NCI-H146 (cell line): ENCODE measurements around the gene ATP6AP1.

Source experiments
- DNase-seq: peaks from one replicate; lab custom pipeline; 2025; lab: John Stamatoyannopoulos, UW

Gene ATP6AP1

DNA sequence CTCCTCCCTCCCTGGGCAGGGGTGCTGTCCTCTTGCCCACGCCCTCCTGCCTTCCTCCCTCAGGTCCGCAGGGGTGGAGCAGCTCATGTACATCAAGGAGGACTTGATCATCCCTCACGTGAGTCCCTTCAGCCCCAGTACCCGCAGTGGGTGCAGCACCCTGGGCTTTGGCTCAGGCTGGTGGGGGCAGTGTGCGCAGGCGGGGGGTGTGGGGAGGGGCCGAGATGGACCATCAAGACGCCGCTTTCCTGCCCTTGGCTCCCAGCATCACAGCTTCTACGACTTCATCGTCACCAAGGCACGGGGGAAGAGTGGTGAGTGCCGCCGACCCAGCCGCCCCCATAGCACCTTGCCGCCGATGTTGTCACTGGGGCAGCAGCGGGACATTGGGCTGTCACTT, 21.1 kb downstream of the ATP6AP1 start:
- no peak for DNase-seq

- no peak for DNase-seq
These were observed 21.8 kb downstream of the ATP6AP1 start for GRCh38 chrX:154450312-154450711.

DNA sequence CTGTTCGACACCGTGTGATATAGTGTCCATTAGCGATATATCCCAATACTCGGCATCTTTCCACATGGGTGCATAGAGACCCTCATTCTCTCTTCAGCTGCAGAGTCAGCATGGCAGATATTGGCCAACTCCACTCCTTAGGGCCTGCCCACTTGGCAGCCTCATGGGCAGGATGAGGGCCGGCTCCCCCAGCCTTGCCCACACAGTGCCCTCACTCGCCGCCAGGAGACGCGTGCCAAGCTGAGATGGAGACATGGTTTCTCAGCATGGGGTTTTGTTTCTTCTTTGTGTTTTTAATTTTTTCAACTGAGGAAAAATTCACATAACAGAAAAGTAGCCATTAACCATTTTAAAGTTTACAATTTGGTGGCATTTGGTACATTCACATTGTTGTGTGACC, 24.3 kb downstream of the ATP6AP1 start:
- DNase-seq: no peak

GRCh38 chrX:154457491-154458115, 29.1 kb downstream of the ATP6AP1 start:
- DNase-seq: peak; percentile 76

GRCh38 chrX:154458116-154458953, 29.9 kb downstream of the ATP6AP1 start, which contains the start of gene PLXNA3:
TSS of gene PLXNA3 (plus strand) at chrX:154458281. CDS start at chrX:154460184, 1,903 bp downstream.
- DNase-seq: peak; percentile 48

DNA sequence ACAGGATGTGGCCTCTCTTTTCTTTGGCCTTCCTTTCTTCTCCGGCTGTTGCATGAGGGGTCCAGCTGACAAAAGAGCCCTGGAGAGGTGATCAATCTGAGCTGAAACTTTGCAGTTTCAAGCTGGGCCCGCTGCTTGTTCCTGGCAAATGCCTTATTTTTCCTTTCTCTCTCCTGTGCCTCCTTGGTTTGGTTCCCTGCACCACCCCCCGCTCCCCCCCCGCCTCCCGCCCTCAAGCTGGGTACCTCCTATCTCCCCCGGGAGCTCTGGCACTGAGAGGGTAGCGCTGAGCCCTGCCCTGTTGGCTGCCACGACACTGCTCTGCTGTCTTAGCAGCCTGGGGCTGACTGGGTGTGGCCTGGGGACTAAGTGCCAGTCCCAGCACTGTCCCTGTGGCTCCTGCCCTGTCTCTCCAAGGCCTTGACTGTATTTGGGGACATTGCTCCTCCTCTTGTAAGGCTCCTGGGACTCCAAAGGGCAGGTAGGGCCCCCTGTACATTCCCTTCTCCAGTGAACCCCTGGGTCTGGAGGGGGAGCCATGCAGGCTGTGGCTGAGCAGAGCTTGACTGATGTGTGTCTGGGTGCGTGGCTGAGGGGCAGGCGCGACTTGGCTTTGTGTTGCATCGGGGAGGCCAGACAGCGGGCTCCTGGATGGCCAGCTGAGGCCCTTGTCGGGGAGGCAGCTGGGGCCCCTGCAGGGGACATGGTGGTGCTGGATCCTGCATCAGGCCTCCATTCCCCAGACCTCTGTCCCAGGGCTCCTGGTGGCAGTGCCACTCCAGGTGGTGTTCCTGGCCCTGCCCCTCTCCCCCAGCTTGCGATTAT, 30.7 kb downstream of the ATP6AP1 start:
- DNase-seq: peak; percentile 36

DNA sequence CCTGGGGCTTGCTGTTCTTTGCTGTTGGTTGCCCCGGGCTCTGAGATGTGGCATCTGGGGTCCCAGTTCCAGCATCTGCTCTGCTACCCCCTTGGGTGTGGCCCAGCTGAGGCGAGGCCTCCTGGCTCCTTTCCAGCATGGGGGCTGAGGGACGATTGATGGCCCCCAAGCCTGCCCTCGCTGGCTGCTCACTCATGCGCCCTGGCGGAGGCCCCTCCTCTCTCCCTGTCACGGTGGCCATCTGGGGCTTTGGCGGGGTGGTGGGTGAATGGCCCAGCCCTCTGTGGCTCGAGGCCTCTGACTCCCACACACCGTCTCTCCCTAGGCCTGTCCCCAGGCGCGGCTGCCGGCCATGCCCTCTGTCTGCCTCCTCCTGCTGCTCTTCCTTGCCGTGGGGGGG, 31.4 kb downstream of the ATP6AP1 start:
- DNase-seq: no peak

DNA sequence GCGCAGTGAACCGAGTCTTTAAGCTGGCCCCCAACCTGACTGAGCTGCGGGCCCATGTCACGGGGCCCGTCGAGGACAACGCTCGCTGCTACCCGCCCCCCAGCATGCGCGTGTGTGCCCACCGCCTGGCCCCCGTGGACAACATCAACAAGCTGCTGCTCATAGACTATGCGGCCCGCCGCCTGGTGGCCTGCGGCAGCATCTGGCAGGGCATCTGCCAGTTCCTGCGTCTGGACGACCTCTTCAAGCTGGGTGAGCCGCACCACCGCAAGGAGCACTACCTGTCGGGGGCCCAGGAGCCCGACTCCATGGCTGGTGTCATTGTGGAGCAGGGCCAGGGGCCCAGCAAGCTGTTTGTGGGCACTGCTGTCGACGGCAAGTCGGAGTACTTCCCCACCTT, 31.8 kb downstream of the ATP6AP1 start:
- no peak for DNase-seq

DNA sequence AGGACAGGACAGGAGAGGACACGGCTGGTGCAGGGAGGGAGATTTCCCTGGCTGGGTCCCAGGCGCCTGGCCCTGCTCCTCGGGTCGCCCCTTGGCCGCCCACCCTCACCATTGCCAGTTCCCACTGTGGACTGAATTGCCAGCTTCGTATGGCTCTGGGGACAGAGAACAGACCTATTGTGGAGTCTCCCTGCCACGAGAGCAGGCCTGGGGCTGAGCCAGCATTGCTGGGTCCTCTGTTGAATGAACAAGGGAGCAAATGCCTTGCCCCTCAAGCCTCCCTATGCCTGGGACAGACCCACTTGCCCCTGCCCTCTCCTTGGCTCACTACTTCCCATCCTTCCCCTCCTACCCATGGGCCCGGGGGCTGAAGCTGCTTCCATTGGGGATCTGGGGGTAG, 33.9 kb downstream of the ATP6AP1 start:
- no peak for DNase-seq

DNA sequence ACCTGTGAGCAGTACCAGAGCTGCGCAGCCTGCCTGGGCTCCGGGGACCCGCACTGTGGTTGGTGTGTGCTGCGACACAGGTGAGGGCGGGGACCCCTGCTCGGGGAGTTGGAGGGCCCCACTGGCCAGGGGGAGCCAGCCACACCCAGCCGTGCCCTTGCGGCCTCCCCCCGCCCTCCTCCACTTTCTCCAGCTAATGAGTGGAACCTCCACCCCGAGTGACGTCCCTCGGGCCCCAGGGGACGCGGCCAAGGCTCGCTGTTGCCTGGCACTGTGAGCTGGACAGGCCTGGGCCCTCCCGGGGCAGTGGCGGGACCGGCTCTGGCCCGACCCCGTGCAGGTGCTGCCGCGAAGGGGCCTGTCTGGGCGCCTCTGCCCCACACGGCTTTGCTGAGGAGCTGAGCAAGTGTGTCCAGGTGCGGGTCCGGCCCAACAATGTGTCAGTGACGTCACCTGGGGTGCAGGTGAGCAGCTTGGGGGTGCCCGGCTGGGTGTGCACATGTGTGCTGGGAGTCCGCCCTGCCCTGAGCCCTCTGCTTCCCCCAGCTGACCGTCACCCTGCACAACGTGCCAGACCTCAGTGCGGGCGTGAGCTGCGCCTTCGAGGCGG, 35.2 kb downstream of the ATP6AP1 start:
- DNase-seq: no peak

DNA sequence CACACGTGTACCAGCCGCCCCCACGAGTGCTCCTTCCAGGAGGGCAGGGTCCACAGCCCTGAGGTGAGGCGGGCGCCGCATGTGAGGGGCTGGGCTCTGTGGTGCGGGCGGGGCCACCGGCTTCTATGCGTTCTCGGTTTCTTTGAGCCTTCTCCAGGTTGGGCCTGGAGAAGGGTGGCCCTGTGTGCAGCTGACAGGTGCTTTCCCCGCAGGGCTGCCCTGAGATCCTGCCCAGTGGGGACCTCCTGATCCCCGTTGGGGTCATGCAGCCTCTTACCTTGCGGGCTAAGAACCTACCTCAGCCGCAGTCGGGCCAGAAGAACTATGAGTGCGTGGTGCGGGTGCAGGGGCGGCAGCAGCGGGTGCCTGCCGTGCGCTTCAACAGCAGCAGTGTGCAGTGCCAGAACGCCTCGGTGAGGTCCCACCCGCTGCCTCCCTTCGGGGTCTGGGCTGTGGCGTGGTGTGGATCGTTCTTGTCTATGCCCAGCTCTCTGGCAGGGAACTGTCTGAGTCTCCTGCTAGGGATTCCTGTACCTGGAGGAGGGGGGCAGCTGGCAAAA, 36.4 kb downstream of the ATP6AP1 start:
- no peak for DNase-seq

GRCh38 chrX:154465601-154466000, 37.1 kb downstream of the ATP6AP1 start:
- no peak for DNase-seq

DNA sequence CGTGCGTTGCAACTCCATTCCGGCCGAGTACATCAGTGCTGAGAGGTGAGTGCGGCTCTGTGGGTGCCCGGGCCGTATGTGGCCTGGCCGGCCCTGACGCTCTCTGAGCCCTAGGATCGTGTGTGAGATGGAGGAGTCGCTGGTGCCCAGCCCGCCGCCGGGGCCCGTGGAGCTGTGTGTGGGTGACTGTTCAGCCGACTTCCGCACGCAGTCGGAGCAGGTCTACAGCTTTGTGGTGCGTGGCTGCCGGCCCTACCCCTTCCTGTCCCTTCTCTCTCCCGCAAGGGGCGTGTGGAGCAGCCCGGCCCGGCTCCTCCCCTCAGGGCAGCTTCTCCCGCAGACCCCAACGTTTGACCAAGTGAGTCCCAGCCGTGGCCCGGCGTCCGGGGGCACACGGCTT, 37.6 kb downstream of the ATP6AP1 start:
- DNase-seq: no peak

DNA sequence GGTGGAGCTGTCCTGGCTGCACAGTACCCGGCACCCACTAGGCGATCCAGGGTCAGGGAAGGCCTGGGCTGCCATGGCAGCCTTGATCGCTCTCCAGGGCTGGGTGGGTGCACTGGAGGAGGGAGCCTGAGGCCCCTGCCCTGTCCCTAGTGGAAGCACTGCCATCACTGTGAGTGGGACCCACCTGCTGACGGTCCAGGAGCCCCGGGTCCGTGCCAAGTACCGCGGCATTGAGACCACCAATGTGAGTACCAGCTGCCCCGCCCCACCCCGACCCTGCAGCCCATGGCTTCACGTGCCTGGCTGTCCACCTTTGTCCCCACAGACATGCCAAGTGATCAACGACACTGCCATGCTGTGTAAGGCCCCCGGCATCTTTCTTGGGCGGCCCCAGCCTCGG, 38.4 kb downstream of the ATP6AP1 start:
- no peak for DNase-seq

- DNase-seq: no peak
These were observed 39.1 kb downstream of the ATP6AP1 start for GRCh38 chrX:154467556-154467955.

- no peak for DNase-seq
These were observed 39.7 kb downstream of the ATP6AP1 start for GRCh38 chrX:154468217-154468616.

GRCh38 chrX:154469114-154469513, 40.6 kb downstream of the ATP6AP1 start:
- DNase-seq: no peak

- DNase-seq: no peak
These were observed 41.4 kb downstream of the ATP6AP1 start for GRCh38 chrX:154469880-154470279.

DNA sequence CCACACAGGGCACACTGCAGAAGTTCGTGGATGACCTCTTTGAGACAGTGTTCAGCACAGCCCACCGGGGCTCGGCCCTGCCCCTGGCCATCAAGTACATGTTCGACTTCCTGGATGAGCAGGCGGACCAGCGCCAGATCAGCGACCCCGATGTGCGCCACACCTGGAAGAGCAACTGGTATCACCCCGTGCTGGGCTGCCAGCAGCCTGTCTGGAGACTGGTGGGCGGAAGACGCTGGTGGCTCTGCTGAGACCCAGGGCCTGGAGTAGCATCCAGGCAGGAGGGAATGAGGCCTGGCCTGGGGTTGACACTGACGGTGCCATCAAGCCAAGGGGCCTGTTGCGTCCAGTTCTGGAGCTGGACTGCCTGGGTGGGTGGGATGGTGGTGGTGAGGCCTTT, 42.0 kb downstream of the ATP6AP1 start:
- DNase-seq: no peak

DNA sequence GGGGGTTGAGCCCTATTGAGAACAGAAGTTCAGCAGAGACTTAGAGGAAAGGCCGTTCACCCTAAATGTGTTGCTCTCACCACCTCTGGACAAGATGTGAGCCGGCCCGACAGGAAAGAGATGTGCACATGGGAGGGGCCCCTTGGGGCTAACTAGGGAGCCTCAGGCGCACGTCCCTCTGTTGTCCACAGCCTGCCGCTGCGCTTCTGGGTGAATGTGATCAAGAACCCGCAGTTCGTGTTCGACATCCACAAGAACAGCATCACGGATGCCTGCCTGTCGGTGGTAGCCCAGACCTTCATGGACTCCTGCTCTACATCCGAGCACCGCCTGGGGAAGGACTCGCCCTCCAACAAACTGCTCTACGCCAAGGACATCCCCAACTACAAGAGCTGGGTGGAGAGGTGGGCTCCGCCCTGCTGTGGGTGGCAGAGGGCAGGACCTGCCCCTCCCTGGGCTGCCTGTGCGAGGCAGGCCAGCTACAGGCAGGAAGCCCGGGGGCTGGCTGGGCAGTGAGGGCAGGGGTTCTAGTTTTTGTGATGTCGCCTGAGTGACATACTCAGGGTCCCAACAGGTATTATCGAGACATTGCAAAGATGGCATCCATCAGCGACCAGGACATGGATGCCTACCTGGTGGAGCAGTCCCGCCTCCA, 42.6 kb downstream of the ATP6AP1 start:
- DNase-seq: no peak
